Endothelial cell of umbilical vein (primary cell): ENCODE results near the gene CACHD1. TPM values are rescaled to one million over a fixed set of nuclear protein-coding genes. Genes with fewer than 3 reads are reported as not detected.

Experiments
- BruUV-seq: library from RNA; stranded (reverse); fragments of 400-500 nt; replicated peaks from 2 replicates; lab custom pipeline; 2021; lab: Mats Ljungman, UMichigan
- CTCF ChIA-PET: fragments of 300-600, 350-600 bp; sonication (Branson Sonifier 250); formaldehyde crosslinking; loops from one replicate; lab custom pipeline; 2021; ENCODE audit warnings: antibody characterized with exemption, inconsistent platforms; lab: Charles Lee
- POLR2A ChIA-PET: fragments of 300-600, 350-600 bp; sonication (Branson Sonifier 250); formaldehyde crosslinking; loops from one replicate; lab custom pipeline; 2021; ENCODE audit warnings: antibody characterized with exemption, inconsistent platforms; lab: Charles Lee
- DNase-seq: peaks from one replicate; pipeline ENCODE4 v3.0.0-alpha.2; 2011; ENCODE audit warnings: low read depth, low spot score
- FAIRE-seq: peaks from 2 replicates; lab custom pipeline; 2011; peaks lifted over from hg19 to GRCh38; lab: Jason Lieb, UNC
- H2AFZ ChIP-seq: 2 replicates; pipeline ENCODE4 v1.6.0; 2012; ENCODE audit warnings: low read depth, low read length, control low read depth, inconsistent platforms
- H3K27ac ChIP-seq: 2 replicates; pipeline ENCODE4 v1.5.1; 2011; ENCODE audit warnings: low read depth, mild to moderate bottlenecking, control low read depth, low read length, moderate library complexity; ENCODE audit not compliant: insufficient read depth
- H3K27me3 ChIP-seq, 2 experiments: 2 replicates each; pipeline versions ENCODE4 v1.6.0 to v1.6.1; 2011; ENCODE audit warnings: low read length in 2 of 2, mixed read lengths in 1 of 2; ENCODE audit not compliant: control insufficient read depth in 2 of 2, insufficient read depth in 2 of 2
- H3K36me3 ChIP-seq, 2 experiments: 2 replicates in 1 of 2; 3 replicates in 1 of 2; pipeline ENCODE4 v1.5.1; 2011; ENCODE audit warnings: low read length in 2 of 2, mild to moderate bottlenecking in 1 of 2, moderate library complexity in 1 of 2; ENCODE audit not compliant: control insufficient read depth in 2 of 2, insufficient read depth in 2 of 2; ENCODE audit errors: extremely low read depth in 1 of 2
- H3K4me1 ChIP-seq: 3 replicates; pipeline ENCODE4 v1.5.1; 2011; ENCODE audit warnings: mild to moderate bottlenecking, low read length; ENCODE audit not compliant: control insufficient read depth, insufficient read depth; ENCODE audit errors: extremely low read depth
- H3K4me2 ChIP-seq: 2 replicates; pipeline ENCODE4 v1.6.1; 2011; ENCODE audit warnings: low read length, control low read depth, mixed read lengths; ENCODE audit not compliant: insufficient read depth
- H3K4me3 ChIP-seq, 3 experiments: fragments of 200-600 bp in 1 of 3; sonication (generic), shearing (Covaris generic) in 1 of 3; replicated peaks in 1 of 3; 2 replicates each; pipeline ENCODE4 v1.5.1; 2011 to 2016; ENCODE audit warnings: control low read depth in 3 of 3, low read length in 3 of 3, mild to moderate bottlenecking in 2 of 3, inconsistent platforms in 1 of 3, low read depth in 1 of 3, moderate library complexity in 1 of 3; ENCODE audit not compliant: insufficient read depth in 1 of 3
- H3K79me2 ChIP-seq: 2 replicates; pipeline ENCODE4 v1.6.0; 2012; ENCODE audit warnings: low read length, inconsistent platforms; ENCODE audit not compliant: control insufficient read depth, insufficient read depth
- H3K9ac ChIP-seq: replicated peaks from 2 replicates; pipeline ENCODE3; 2011; ENCODE audit warnings: low read length, control low read depth; ENCODE audit not compliant: insufficient read depth; ENCODE audit errors: extremely low read depth
- H3K9me1 ChIP-seq: replicated peaks from 3 replicates; pipeline ENCODE4 v1.6.0; 2011; ENCODE audit warnings: mild to moderate bottlenecking, low read length; ENCODE audit not compliant: control insufficient read depth, insufficient read depth; ENCODE audit errors: extremely low read depth
- H3K9me3 ChIP-seq: replicated peaks from 2 replicates; pipeline ENCODE4 v1.5.1; 2012; ENCODE audit warnings: low read length, inconsistent platforms; ENCODE audit not compliant: control insufficient read depth, insufficient read depth
- H4K20me1 ChIP-seq: replicated peaks from 2 replicates; pipeline ENCODE3; 2011; ENCODE audit warnings: mild to moderate bottlenecking, low read length; ENCODE audit not compliant: control insufficient read depth, insufficient read depth; ENCODE audit errors: extremely low read depth
- CTCF ChIP-seq, 2 donors: IDR thresholded peaks; 1 replicate in 1 of 2; 2 replicates in 1 of 2; pipeline ENCODE4 v1.5.1; 2011; ENCODE audit warnings: low read length in 2 of 2, mild to moderate bottlenecking in 2 of 2, moderate library complexity in 2 of 2, control low read depth in 1 of 2, inconsistent platforms in 1 of 2, low read depth in 1 of 2; ENCODE audit not compliant: insufficient read depth in 1 of 2; ENCODE audit errors: extremely low read depth in 1 of 2
- EZH2 ChIP-seq: IDR thresholded peaks from 2 replicates; pipeline ENCODE4 v1.6.1; 2012; ENCODE audit warnings: borderline replicate concordance, low read depth, mild to moderate bottlenecking, moderate library complexity, low read length, inconsistent platforms; ENCODE audit not compliant: severe bottlenecking
- FOS ChIP-seq: IDR thresholded peaks from 2 replicates; pipeline ENCODE4 v1.6.1; 2011; ENCODE audit warnings: mild to moderate bottlenecking, low read length, moderate library complexity, borderline replicate concordance; ENCODE audit not compliant: insufficient read depth
- GATA2 ChIP-seq: IDR thresholded peaks from 2 replicates; pipeline ENCODE4 v1.7.0; 2011; ENCODE audit warnings: low read depth, mild to moderate bottlenecking, moderate library complexity, mixed read lengths, low read length; ENCODE audit not compliant: insufficient read length, insufficient read depth
- JUN ChIP-seq: IDR thresholded peaks from 2 replicates; pipeline ENCODE4 v1.6.1; 2011; ENCODE audit warnings: borderline replicate concordance, low read depth; ENCODE audit not compliant: insufficient read length, insufficient read depth
- MYC ChIP-seq: IDR thresholded peaks from one replicate; pipeline ENCODE4 v1.6.1; 2011; ENCODE audit warnings: mild to moderate bottlenecking, low read depth, low read length
- POLR2A ChIP-seq: IDR thresholded peaks from 2 replicates; pipeline ENCODE4 v1.6.1; 2012; ENCODE audit warnings: low read depth, mild to moderate bottlenecking, control low read depth, low read length
- POLR2AphosphoS5 ChIP-seq: IDR thresholded peaks from 2 replicates; pipeline ENCODE4 v1.6.1; 2012; ENCODE audit warnings: low read depth, mild to moderate bottlenecking, control low read depth, low read length, moderate library complexity; ENCODE audit not compliant: insufficient read depth
- dilution Hi-C: fragments of 300-500 bp; cut with MboI; formaldehyde crosslinking; loops from one replicate; pipeline ENCODE4 v1.15.0; 2019; ENCODE audit warnings: low sequenced_read_pairs; ENCODE audit not compliant: extremely low pct_ligation_motif_present
- intact Hi-C: fragments of 100-400 bp; cut with micrococcal nuclease; formaldehyde crosslinking; loops from one replicate; pipeline ENCODE4 v1.10.0; 2022
- polyA plus RNA-seq, 4 experiments: library from polyadenylated mRNA; depleted of rRNA in 3 of 4; stranded (reverse) in 3 of 4; unstranded in 1 of 4; fragments of >200 nt; gene quantifications; 2 replicates each; pipeline versions ENCODE4 v1.2.1 to v1.2.3, GENCODE V29; 2011 to 2012; ENCODE audit warnings: missing spikeins in 1 of 4
- total RNA-seq: library from RNA; stranded (reverse); gene quantifications from 2 replicates; pipeline ENCODE4 v1.2.3, GENCODE V29; 2021
- TF ChIP-seq, protein P1 (sequence below): IDR thresholded peaks from 2 replicates; pipeline ENCODE4 v1.6.1; 2011; ENCODE audit not compliant: insufficient read depth, insufficient read length

The CACHD1 gene
- total and polyA plus RNA-seq, 2 donors (not counting 3 experiments of a cell fraction or from before 2014, with no cell fraction given): 3.6 to 9.3 TPM

- peaks cover 46% of the 10 kb centered on the region for H3K4me1 ChIP-seq
- no peaks in the 10 kb centered on the region for H3K9me1 ChIP-seq
- H3K27ac ChIP-seq: no peak overlapping the region
- dilution Hi-C loops: no loop called here
- no TSS peak for BruUV-seq
- H3K27me3 ChIP-seq: peaks cover 2% of the 10 kb centered on the region in 2 experiments
- FAIRE-seq (no peak), DNase-seq (no peak)
- no peak overlapping the region for H3K9ac ChIP-seq
- ChIA-PET POLR2A (interaction anchor here (0.7 kb wide), 1 partner anchor 10 kb away, joined by 3 read pairs; no protein-coding TSS in a partner anchor), CTCF (no interaction called here)
- H3K4me2 ChIP-seq: no peak overlapping the region
- peaks cover 4% of the 10 kb centered on the region for H3K79me2 ChIP-seq
- intact Hi-C loops: no loop called here
- no peak overlapping the region for H3K4me3 ChIP-seq
- no peaks in the 10 kb centered on the region for H3K36me3 ChIP-seq
- TF ChIP-seq GATA2 (no peak), EZH2 (no peak), POLR2A (no peak), CTCF (IDR thresholded peaks at IDR 0.05; ENCODE audit: extremely low read depth in 1 of 2, insufficient read depth in 1 of 2, low read depth in 1 of 2, low read length in 2 of 2) (no peak), JUN (no peak)
- TF ChIP-seq, protein P1, sequence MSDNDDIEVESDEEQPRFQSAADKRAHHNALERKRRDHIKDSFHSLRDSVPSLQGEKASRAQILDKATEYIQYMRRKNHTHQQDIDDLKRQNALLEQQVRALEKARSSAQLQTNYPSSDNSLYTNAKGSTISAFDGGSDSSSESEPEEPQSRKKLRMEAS: no peak
- no peaks in the 10 kb centered on the region for H4K20me1 ChIP-seq
- no peak overlapping the region for H2AFZ ChIP-seq
- H3K9me3 ChIP-seq: no peaks in the 10 kb centered on the region
Measured at GRCh38 chr1:64473367-64473766, 3.4 kb downstream of the CACHD1 start.

GRCh38 chr1:64474133-64474532 lies 4.2 kb downstream of the CACHD1 start:
- H3K9ac ChIP-seq: no peak overlapping the region
- H3K4me3 ChIP-seq: no peak overlapping the region
- no peak overlapping the region for H2AFZ ChIP-seq
- dilution Hi-C loops: no loop called here
- no peak overlapping the region for H3K4me2 ChIP-seq
- H4K20me1 ChIP-seq: no peaks in the 10 kb centered on the region
- intact Hi-C loops: no loop called here
- no peaks in the 10 kb centered on the region for H3K9me3 ChIP-seq
- FAIRE-seq: no peak
- ChIA-PET CTCF (interaction anchor here (1.0 kb wide), 1 partner anchor 24 kb away, joined by 3 read pairs; no protein-coding TSS in a partner anchor), POLR2A (no interaction called here)
- H3K79me2 ChIP-seq: peaks cover 4% of the 10 kb centered on the region
- H3K4me1 ChIP-seq: peaks cover 53% of the 10 kb centered on the region
- no peak overlapping the region for H3K27ac ChIP-seq
- H3K36me3 ChIP-seq: no peaks in the 10 kb centered on the region
- H3K9me1 ChIP-seq: no peaks in the 10 kb centered on the region
- TF ChIP-seq MYC: no peak
- no peak for TF ChIP-seq JUN
- no peak for TF ChIP-seq FOS
- TF ChIP-seq, protein P1: no peak
- no peak for TF ChIP-seq POLR2AphosphoS5
- no peak for TF ChIP-seq CTCF (IDR thresholded peaks at IDR 0.05; ENCODE audit: extremely low read depth in 1 of 2, insufficient read depth in 1 of 2, low read depth in 1 of 2, low read length in 2 of 2)
- TF ChIP-seq GATA2: no peak
- no peak for TF ChIP-seq EZH2
- no peak for TF ChIP-seq POLR2A
- H3K27me3 ChIP-seq: no peaks in the 10 kb centered on the region
- BruUV-seq: no TSS peak
- DNase-seq: no peak
